Measurements from ENCODE around the gene COA6. TPM values are rescaled to one million over a fixed set of nuclear protein-coding genes. Genes with fewer than 3 reads are reported as not detected.

The COA6 gene
- total RNA-seq, 1 donor from 2014 or later = 39.0 TPM

DNA sequence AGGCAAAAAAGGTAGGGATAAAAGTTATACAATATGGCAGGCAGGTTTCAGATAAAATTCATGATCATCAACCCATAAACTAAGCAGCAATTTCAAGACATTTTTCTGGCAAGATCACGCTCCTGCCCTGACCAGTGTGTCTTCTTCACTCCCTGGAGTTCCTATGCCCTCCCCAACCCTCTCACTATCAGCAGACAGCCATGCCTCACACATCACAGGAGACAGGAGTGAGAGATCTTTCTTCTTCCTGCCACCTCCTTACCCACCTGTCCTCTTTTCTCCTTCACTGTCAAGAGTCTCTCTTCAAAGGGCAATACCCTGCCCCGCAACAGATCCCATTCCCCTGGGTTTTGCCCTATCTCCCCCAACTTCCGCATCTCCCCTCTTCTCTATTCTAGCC lies 28.4 kb downstream of the COA6 start:
- no peak for DNase-seq
- peaks cover 10% of the 10 kb centered on the region for H3K4me1 ChIP-seq
- no peaks in the 10 kb centered on the region for H3K9me3 ChIP-seq (replicated peaks)
- H3K36me3 ChIP-seq = peaks cover 11% of the 10 kb centered on the region
- no peaks in the 10 kb centered on the region for H3K27me3 ChIP-seq (ENCODE audit: low read depth)
- no peak overlapping the region for H3K27ac ChIP-seq (replicated peaks)
- no peak overlapping the region for H3K4me3 ChIP-seq
- intact Hi-C loops (cut with micrococcal nuclease) = no loop called here
- TF ChIP-seq, protein P1, sequence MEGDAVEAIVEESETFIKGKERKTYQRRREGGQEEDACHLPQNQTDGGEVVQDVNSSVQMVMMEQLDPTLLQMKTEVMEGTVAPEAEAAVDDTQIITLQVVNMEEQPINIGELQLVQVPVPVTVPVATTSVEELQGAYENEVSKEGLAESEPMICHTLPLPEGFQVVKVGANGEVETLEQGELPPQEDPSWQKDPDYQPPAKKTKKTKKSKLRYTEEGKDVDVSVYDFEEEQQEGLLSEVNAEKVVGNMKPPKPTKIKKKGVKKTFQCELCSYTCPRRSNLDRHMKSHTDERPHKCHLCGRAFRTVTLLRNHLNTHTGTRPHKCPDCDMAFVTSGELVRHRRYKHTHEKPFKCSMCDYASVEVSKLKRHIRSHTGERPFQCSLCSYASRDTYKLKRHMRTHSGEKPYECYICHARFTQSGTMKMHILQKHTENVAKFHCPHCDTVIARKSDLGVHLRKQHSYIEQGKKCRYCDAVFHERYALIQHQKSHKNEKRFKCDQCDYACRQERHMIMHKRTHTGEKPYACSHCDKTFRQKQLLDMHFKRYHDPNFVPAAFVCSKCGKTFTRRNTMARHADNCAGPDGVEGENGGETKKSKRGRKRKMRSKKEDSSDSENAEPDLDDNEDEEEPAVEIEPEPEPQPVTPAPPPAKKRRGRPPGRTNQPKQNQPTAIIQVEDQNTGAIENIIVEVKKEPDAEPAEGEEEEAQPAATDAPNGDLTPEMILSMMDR (IDR thresholded peaks at IDR 0.05; ENCODE audit: borderline replicate concordance) = no peak

GRCh38 chr1:234402939-234403338 lies 29.7 kb downstream of the COA6 start:
- Histone ChIP-seq H3K27me3 (ENCODE audit: low read depth) (no peaks in the 10 kb centered on the region), H3K27ac (replicated peaks) (no peak overlapping the region), H3K9me3 (replicated peaks) (no peaks in the 10 kb centered on the region), H3K36me3 (peaks cover 11% of the 10 kb centered on the region), H3K4me1 (peaks cover 13% of the 10 kb centered on the region), H3K4me3 (no peak overlapping the region)
- intact Hi-C loops (cut with micrococcal nuclease) = no loop called here
- DNase-seq = no peak
- TF ChIP-seq, protein P1 (IDR thresholded peaks at IDR 0.05; ENCODE audit: borderline replicate concordance) = no peak

GRCh38 chr1:234405676-234406075 lies 32.4 kb downstream of the COA6 start:
- no peak overlapping the region for H3K4me3 ChIP-seq
- no peaks in the 10 kb centered on the region for H3K27me3 ChIP-seq (ENCODE audit: low read depth)
- H3K27ac ChIP-seq (replicated peaks) = no peak overlapping the region
- peaks cover 8% of the 10 kb centered on the region for H3K4me1 ChIP-seq
- peaks cover 30% of the 10 kb centered on the region for H3K36me3 ChIP-seq
- no peak for DNase-seq
- intact Hi-C loops (cut with micrococcal nuclease) = no loop called here
- no peaks in the 10 kb centered on the region for H3K9me3 ChIP-seq (replicated peaks)
- TF ChIP-seq, protein P1 (IDR thresholded peaks at IDR 0.05; ENCODE audit: borderline replicate concordance) = no peak

- Histone ChIP-seq H3K27me3 (ENCODE audit: low read depth) (no peaks in the 10 kb centered on the region), H3K27ac (replicated peaks) (no peak overlapping the region), H3K4me1 (peaks cover 8% of the 10 kb centered on the region), H3K36me3 (peaks cover 36% of the 10 kb centered on the region), H3K9me3 (replicated peaks) (no peaks in the 10 kb centered on the region), H3K4me3 (no peak overlapping the region)
- TF ChIP-seq, protein P1 (IDR thresholded peaks at IDR 0.05; ENCODE audit: borderline replicate concordance) = no peak
- intact Hi-C loops (cut with micrococcal nuclease) = no loop called here
- DNase-seq = no peak
Observed at GRCh38 chr1:234406871-234407270, 33.6 kb downstream of the COA6 start.

DNA sequence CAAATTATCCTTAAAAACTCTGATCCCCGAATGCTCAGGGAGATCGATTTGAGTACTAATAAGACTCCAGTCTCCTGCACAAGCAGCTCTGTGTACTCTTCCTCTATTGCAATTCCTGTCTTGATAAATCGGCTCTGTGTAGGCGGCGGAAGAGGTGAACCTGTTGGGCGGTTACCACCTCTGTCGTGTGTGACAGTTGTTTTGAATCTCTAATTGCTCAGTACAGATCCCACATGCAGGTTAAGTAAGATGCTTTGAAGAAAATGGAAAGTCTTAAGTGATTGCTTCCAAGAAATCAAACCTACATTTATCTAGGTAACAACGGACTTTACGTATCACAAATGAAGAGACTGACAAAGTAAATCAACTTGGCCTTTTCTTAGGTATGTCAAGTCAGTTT lies 35.5 kb downstream of the COA6 start:
- peaks cover 51% of the 10 kb centered on the region for H3K36me3 ChIP-seq
- no peak for DNase-seq
- intact Hi-C loops (cut with micrococcal nuclease) = no loop called here

More for the DNA sequence above, 35.5 kb downstream of the COA6 start:
- H3K27ac ChIP-seq (replicated peaks) = no peak overlapping the region
- TF ChIP-seq, protein P1 (IDR thresholded peaks at IDR 0.05; ENCODE audit: borderline replicate concordance) = no peak
- H3K27me3 ChIP-seq (ENCODE audit: low read depth) = no peaks in the 10 kb centered on the region
- H3K4me1 ChIP-seq = peaks cover 8% of the 10 kb centered on the region
- H3K9me3 ChIP-seq (replicated peaks) = no peaks in the 10 kb centered on the region
- H3K4me3 ChIP-seq = no peak overlapping the region
